GM18858 (cell line): ENCODE data around the gene ZNF624.

ENCODE experiments used
- ATAC-seq: cut with Tn5 transposase; IDR thresholded peaks from one replicate; pipeline ENCODE4 v1.9.1; 2021; ENCODE audit not compliant: unreplicated experiment

The ZNF624 gene

GRCh38 chr17:16593356-16594102 lies 60.1 kb downstream of the ZNF624 start:
- ATAC-seq: no peak

- ATAC-seq: no peak
These were observed 64.3 kb downstream of the ZNF624 start for GRCh38 chr17:16589097-16589969.

GRCh38 chr17:16585796-16586195 lies 67.9 kb downstream of the ZNF624 start:
- ATAC-seq: no peak

GRCh38 chr17:16584273-16584995 lies 69.2 kb downstream of the ZNF624 start:
- ATAC-seq: no peak

- no peak for ATAC-seq
These were observed 69.9 kb downstream of the ZNF624 start for GRCh38 chr17:16583781-16584180.

- ATAC-seq: no peak
These were observed 80.2 kb downstream of the ZNF624 start for GRCh38 chr17:16573466-16573865.
